Sigmoid colon (tissue), 7 donors: ENCODE measurements around the gene ZNF799. TPM values are rescaled to one million over a fixed set of nuclear protein-coding genes. Genes with fewer than 3 reads are reported as not detected.
A peak's percentile ranks its signal among the peaks of the same experiment; 100 is the strongest.
"Not testable (repeated sequence)": the region's sequence is repeated elsewhere in the genome, so short reads cannot be mapped to it uniquely, and the experiment has no call there.

Experiments
- DNase-seq: peaks from one replicate; pipeline ENCODE4 v3.0.0-alpha.2; 2019
- H3K27ac ChIP-seq, 4 donors: fragments of 200-600 bp; sonication (generic); one replicate each; pipeline ENCODE4 v1.5.1; 2016 to 2019; ENCODE audit warnings: mild to moderate bottlenecking in 1 of 4
- H3K27me3 ChIP-seq, 3 donors: fragments of 200-600 bp; sonication (generic); one replicate each; pipeline ENCODE4 v1.5.1; 2019; ENCODE audit warnings: mild to moderate bottlenecking in 1 of 3
- H3K36me3 ChIP-seq, 4 donors: fragments of 200-600 bp; sonication (generic); one replicate each; pipeline ENCODE4 v1.5.1; 2016 to 2019
- H3K4me1 ChIP-seq, 4 donors: fragments of 200-600 bp; sonication (generic); one replicate each; pipeline ENCODE4 v1.5.1; 2017 to 2019
- H3K4me3 ChIP-seq, 4 donors: fragments of 200-600 bp; sonication (generic); one replicate each; pipeline ENCODE4 v1.5.1; 2017 to 2019; ENCODE audit warnings: mild to moderate bottlenecking in 2 of 4, moderate library complexity in 1 of 4
- H3K9me3 ChIP-seq, 4 donors: fragments of 200-600 bp in 3 of 4; sonication (generic) in 3 of 4; one replicate each; pipeline versions ENCODE4 v1.5.1 to v1.6.1; 2013 to 2019
- EP300 ChIP-seq, 4 donors: sonication (generic); formaldehyde crosslinking; IDR thresholded peaks; one replicate each; pipeline ENCODE4 v1.6.1; 2017; ENCODE audit warnings: antibody characterized with exemption in 4 of 4
- POLR2A ChIP-seq, 2 donors: fragments of 450-650 bp; IDR thresholded peaks; one replicate each; pipeline ENCODE4 v1.6.1; 2016; ENCODE audit warnings: antibody characterized with exemption in 2 of 2, mild to moderate bottlenecking in 2 of 2, moderate library complexity in 2 of 2
- POLR2AphosphoS5 ChIP-seq, 4 donors: sonication (generic); formaldehyde crosslinking; IDR thresholded peaks; one replicate each; pipeline ENCODE4 v1.6.1; 2017; ENCODE audit warnings: antibody characterized with exemption in 4 of 4
- WGBS, 2 donors: extraction: QIAGEN DNeasy Blood & Tissue Kit; methylation state at CpG; one replicate each; pipeline ENCODE4 v1.1.7; 2013; 5-methylcytosine and 5-hydroxymethylcytosine counted together
- intact Hi-C: fragments of 100-400 bp; cut with DNase I; formaldehyde crosslinking; loops from one replicate; pipeline ENCODE4 v1.15.1; 2023
- polyA plus RNA-seq, 3 donors: library from polyadenylated mRNA; stranded (reverse); fragments of 200-250 nt; gene quantifications; one replicate each; pipeline ENCODE4 v1.2.3, GENCODE V29; 2013
- total RNA-seq, 4 donors: library from RNA; depleted of rRNA; stranded (reverse); fragments of >200 nt; gene quantifications; one replicate each; pipeline ENCODE4 v1.1.0, GENCODE V29; 2016
- TF ChIP-seq, protein P1 (sequence below), 4 experiments: fragments of 450-650 bp in 3 of 4; fragments of 200-600 bp in 1 of 4; IDR thresholded peaks; one replicate each; pipeline ENCODE4 v1.5.1; 2016 to 2019; ENCODE audit warnings: antibody characterized with exemption in 4 of 4, mild to moderate bottlenecking in 3 of 4, moderate library complexity in 2 of 4
- donor health status: healthy with polysubstance abuse.
- donor health status: Bipolar disorder and iron deficiency.
- donor health status: healthy.

ZNF799 gene
- total and polyA plus RNA-seq, 7 donors = 3.0 to 7.4 (median 4.6) TPM

DNA sequence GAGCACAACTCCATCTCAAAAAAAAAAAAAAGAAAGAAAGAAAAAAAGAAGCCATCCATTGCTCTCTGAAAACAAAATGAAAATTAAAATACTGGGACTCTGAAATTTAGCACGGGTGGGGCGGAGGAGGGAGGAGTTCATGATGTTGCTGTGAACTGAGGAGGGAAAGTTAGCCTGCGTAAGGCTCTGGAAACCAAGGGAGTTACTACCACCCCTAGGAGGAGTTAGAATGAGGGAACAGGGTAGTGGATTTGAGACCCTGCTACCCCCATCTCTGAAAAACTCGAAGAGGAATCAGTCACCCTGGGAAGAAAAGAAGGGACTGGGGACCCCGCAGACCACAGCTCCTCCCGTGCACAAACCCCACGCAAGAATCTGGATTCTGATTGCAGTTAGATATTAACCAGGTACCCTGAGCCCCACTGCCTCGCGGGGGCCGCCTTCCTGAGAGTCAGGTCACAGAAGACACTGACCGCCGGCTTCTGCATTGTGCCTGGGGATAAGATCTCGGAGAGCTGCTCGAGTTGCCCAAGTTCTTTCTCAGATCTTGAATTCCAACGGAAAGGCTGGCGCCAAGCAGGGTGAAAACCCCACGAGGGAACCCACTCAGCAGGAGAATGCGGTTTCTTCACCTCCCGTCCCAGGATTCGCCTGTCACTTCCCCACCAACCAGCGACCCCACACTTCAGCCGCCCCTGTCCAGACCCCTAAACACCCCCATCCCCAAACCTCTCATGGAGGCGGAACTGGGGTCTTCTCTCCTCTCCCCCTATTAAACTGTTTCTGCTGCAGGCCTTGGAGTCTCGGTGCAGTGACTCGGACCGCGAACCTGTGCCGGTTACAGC is 36.5 kb downstream of the ZNF799 start:
- TF ChIP-seq EP300 (IDR thresholded peaks at IDR 0.05) (no peak), POLR2A (IDR thresholded peaks at IDR 0.05) (no peak), POLR2AphosphoS5 (IDR thresholded peaks at IDR 0.05) (no peak)
- TF ChIP-seq, protein P1, sequence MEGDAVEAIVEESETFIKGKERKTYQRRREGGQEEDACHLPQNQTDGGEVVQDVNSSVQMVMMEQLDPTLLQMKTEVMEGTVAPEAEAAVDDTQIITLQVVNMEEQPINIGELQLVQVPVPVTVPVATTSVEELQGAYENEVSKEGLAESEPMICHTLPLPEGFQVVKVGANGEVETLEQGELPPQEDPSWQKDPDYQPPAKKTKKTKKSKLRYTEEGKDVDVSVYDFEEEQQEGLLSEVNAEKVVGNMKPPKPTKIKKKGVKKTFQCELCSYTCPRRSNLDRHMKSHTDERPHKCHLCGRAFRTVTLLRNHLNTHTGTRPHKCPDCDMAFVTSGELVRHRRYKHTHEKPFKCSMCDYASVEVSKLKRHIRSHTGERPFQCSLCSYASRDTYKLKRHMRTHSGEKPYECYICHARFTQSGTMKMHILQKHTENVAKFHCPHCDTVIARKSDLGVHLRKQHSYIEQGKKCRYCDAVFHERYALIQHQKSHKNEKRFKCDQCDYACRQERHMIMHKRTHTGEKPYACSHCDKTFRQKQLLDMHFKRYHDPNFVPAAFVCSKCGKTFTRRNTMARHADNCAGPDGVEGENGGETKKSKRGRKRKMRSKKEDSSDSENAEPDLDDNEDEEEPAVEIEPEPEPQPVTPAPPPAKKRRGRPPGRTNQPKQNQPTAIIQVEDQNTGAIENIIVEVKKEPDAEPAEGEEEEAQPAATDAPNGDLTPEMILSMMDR (IDR thresholded peaks at IDR 0.05) = no peak
- Histone ChIP-seq H3K4me1 (peaks cover 0 to 18% (median 10%) of the 10 kb centered on the region in 4 donors), H3K4me3 (peak overlapping the region; percentile 69 to 95 (median 82)), H3K36me3 (no peaks in the 10 kb centered on the region), H3K27ac (peak overlapping the region; percentile 87 to 93 (median 90)), H3K9me3 (no peaks in the 10 kb centered on the region), H3K27me3 (no peaks in the 10 kb centered on the region)
- peak; percentile 68 for DNase-seq
- WGBS, 2 donors = 6 to 9% methylated on average over 28 of the region's 28 CpGs
- intact Hi-C loops = loop anchor here (1.0 to 10.0 kb wide), 3 partner anchors 31 to 170 kb away; partner anchors contain the start of genes ZNF44 and ZNF563

DNA sequence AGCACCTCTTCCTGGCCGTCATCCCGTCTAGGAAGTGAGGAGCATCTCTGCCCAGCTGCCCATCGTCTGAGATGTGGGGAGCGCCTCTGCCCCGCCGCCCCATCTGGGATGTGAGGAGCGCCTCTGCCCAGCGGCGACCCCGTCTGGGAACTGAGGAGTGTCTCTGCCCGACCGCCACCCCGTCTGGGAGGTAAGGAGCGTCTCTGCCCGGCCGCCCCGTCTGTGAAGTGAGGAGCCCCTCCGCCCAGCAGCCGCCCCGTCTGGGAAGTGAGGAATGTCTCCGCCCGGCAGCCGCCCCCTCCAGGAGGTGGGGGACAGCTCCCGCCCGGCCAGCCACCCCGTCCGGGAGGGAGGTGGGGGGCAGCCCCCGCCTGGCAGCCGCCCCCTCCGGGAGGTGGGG is 38.8 kb downstream of the ZNF799 start:
- H3K4me3 ChIP-seq, H3K9me3 ChIP-seq, DNase-seq, H3K27me3 ChIP-seq, H3K36me3 ChIP-seq, H3K27ac ChIP-seq: not testable (repeated sequence)
- WGBS, 2 donors = 97% methylated on average over 30 of the region's 30 CpGs
- intact Hi-C loops = loop anchor here (10.0 kb wide), 1 partner anchor 167 kb away; no protein-coding TSS in a partner anchor
- peaks cover 0 to 18% (median 10%) of the 10 kb centered on the region in 4 donors for H3K4me1 ChIP-seq

DNA sequence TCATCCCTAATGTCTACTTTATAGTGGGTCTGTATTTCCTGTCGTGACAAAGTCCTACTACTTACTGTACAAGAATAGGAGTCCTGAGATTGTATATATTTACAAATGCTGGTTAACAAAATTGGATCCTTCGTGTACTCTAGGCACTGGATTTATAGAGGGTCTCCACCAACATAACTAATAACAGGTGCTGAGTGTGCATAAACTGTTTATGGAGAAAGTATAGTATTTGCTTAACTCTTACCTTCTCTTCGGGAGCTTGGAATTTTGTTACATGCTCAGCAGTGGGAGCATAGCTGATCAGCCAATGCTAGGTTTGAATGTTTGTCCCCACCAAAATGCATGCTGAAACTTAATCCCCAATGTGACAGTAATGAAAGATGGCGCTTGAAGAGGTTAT is 47.7 kb downstream of the ZNF799 start:
- Histone ChIP-seq H3K27ac (no peak overlapping the region), H3K27me3 (no peaks in the 10 kb centered on the region), H3K4me3 (no peak overlapping the region), H3K9me3 (peaks cover 0 to 27% (median 25%) of the 10 kb centered on the region in 4 donors), H3K36me3 (peaks cover 18 to 33% (median 23%) of the 10 kb centered on the region in 4 donors), H3K4me1 (no peaks in the 10 kb centered on the region)
- no peak for DNase-seq
- whole genome bisulfite sequencing, 2 donors = 92 to 94% methylated on average over 4 of the region's 4 CpGs
- intact Hi-C loops = no loop called here
- no peak for TF ChIP-seq POLR2A (IDR thresholded peaks at IDR 0.05)
- TF ChIP-seq EP300 (IDR thresholded peaks at IDR 0.05) = no peak
- TF ChIP-seq, protein P1 (IDR thresholded peaks at IDR 0.05) = no peak
- no peak for TF ChIP-seq POLR2AphosphoS5 (IDR thresholded peaks at IDR 0.05)

DNA sequence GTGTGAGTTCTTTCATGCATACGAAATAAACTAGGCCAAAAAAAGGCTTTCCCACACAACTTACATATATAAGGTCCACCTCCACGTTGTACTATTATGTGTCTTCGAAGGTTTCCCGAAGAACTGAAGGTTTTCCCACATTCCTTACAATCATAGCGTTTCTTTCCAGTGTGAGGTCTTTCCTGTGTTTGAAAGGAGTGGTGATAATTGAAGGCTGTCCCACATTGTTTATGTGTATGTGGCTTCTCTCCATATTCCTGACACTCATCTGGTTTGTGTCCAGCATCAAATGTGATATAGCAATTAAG is 50.2 kb downstream of the ZNF799 start:
- peaks cover 18 to 33% (median 23%) of the 10 kb centered on the region in 4 donors for H3K36me3 ChIP-seq
- no peaks in the 10 kb centered on the region for H3K27me3 ChIP-seq
- intact Hi-C loops = no loop called here
- DNase-seq = no peak
- no peak overlapping the region for H3K27ac ChIP-seq
- 96% methylated on average over 5 of the region's 5 CpGs for WGBS, 2 donors
- H3K9me3 ChIP-seq = peaks cover 0 to 38% (median 29%) of the 10 kb centered on the region in 4 donors
- H3K4me3 ChIP-seq = no peak overlapping the region
- H3K4me1 ChIP-seq = no peaks in the 10 kb centered on the region
- TF ChIP-seq EP300 (IDR thresholded peaks at IDR 0.05) = no peak
- TF ChIP-seq, protein P1 (IDR thresholded peaks at IDR 0.05) = no peak
- TF ChIP-seq POLR2AphosphoS5 (IDR thresholded peaks at IDR 0.05) = no peak
- no peak for TF ChIP-seq POLR2A (IDR thresholded peaks at IDR 0.05)

DNA sequence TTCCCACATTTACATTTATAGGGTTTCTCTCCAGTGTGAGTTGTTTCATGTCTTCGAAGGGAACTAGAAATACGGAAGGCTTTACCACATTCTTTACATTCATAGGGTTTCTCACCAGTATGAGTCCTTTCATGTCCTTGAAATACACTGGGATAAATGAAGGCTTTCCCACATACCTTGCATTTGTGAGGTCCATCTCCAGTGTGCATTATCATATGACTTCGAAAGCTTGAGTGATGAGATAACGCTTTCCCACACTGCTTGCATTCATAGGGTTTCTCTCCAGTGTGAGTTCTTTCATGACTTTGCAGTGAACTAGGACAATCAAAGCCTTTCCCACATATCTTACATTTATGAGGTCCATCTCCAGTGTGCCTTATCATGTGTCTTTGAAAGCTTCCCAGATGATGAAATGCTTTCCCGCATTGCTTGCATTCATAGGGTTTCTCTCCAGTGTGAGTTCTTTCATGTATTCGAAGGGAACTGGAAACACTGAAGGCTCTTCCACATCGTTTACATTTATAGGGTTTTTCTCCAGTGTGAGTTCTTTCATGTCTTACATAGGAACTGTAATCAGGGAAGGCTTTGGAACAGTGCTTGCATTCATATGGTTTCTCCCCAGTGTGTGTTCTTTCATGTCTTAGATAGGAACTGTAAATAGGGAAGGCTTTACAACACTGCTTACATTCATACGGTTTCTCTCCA is 50.7 kb downstream of the ZNF799 start:
- 97 to 98% methylated on average over 8 of the region's 8 CpGs for WGBS, 2 donors
- Histone ChIP-seq H3K4me1 (no peaks in the 10 kb centered on the region), H3K27ac (no peak overlapping the region), H3K9me3 (peaks cover 0 to 36% (median 29%) of the 10 kb centered on the region in 4 donors), H3K27me3 (no peaks in the 10 kb centered on the region), H3K36me3 (peaks cover 18 to 33% (median 23%) of the 10 kb centered on the region in 4 donors), H3K4me3 (no peak overlapping the region)
- intact Hi-C loops = no loop called here
- no peak for DNase-seq
- TF ChIP-seq POLR2AphosphoS5 (IDR thresholded peaks at IDR 0.05) (no peak), POLR2A (IDR thresholded peaks at IDR 0.05) (no peak), EP300 (IDR thresholded peaks at IDR 0.05) (no peak)
- TF ChIP-seq, protein P1 (IDR thresholded peaks at IDR 0.05) = no peak
